Measurements from ENCODE around the gene ALPI. TPM values are rescaled to one million over a fixed set of nuclear protein-coding genes. Genes with fewer than 3 reads are reported as not detected.

The ALPI gene
- total and polyA plus RNA-seq, 12 donors, result not detected

- no peaks in the 10 kb centered on the region for H3K9me3 ChIP-seq (replicated peaks in 1 of 3)
- no peak for TF ChIP-seq CTCF (IDR thresholded peaks at IDR 0.05)
Observed at GRCh38 chr2:232478571-232479340, 22.8 kb downstream of the ALPI start.

GRCh38 chr2:232479341-232480200 is 23.6 kb downstream of the ALPI start:
- H3K9me3 ChIP-seq (replicated peaks in 1 of 3), result no peaks in the 10 kb centered on the region
- no peak overlapping the region for H3K27ac ChIP-seq
- peaks cover 11% of the 10 kb centered on the region for H3K27me3 ChIP-seq
- TF ChIP-seq POLR2A (IDR thresholded peaks at IDR 0.05), result no peak
- TF ChIP-seq CTCF (IDR thresholded peaks at IDR 0.05), result peak in 1 of 6 experiments; percentile 5
- no peaks in the 10 kb centered on the region for H3K4me1 ChIP-seq (replicated peaks in 1 of 2)
- no peak overlapping the region for H3K4me3 ChIP-seq
- no peaks in the 10 kb centered on the region for H3K36me3 ChIP-seq (replicated peaks in 1 of 2)
- DNase-seq, result peak in 1 of 7 donors; percentile 29
- intact Hi-C loops (cut with DNase I), result no loop called here
- 67 to 78% (median 71%) methylated on average over 14 to 21 of the region's 21 CpGs for whole genome bisulfite sequencing, 4 donors

More at GRCh38 chr2:232478571-232479340, 22.8 kb downstream of the ALPI start:
- intact Hi-C loops (cut with DNase I), result no loop called here
- Histone ChIP-seq H3K36me3 (replicated peaks in 1 of 2) (no peaks in the 10 kb centered on the region), H3K27me3 (peaks cover 3% of the 10 kb centered on the region), H3K27ac (no peak overlapping the region), H3K4me3 (no peak overlapping the region), H3K4me1 (replicated peaks in 1 of 2) (no peaks in the 10 kb centered on the region)
- peak in 1 of 7 donors; percentile 7 for DNase-seq
- WGBS, 4 donors, result 79 to 85% (median 79%) methylated on average over 8 to 19 of the region's 19 CpGs

- intact Hi-C loops (cut with DNase I), result no loop called here
- 85 to 88% (median 86%) methylated on average over 3 to 26 of the region's 26 CpGs for WGBS, 4 donors
- TF ChIP-seq CTCF (IDR thresholded peaks at IDR 0.05) (no peak), POLR2A (IDR thresholded peaks at IDR 0.05) (no peak)
- DNase-seq, result peak in 1 of 7 donors; percentile 14
- H3K36me3 ChIP-seq (replicated peaks in 1 of 2), result no peaks in the 10 kb centered on the region
- no peak overlapping the region for H3K27ac ChIP-seq
- no peak overlapping the region for H3K4me3 ChIP-seq
- H3K4me1 ChIP-seq (replicated peaks in 1 of 2), result no peaks in the 10 kb centered on the region
- H3K27me3 ChIP-seq, result peaks cover 20% of the 10 kb centered on the region
- no peaks in the 10 kb centered on the region for H3K9me3 ChIP-seq (replicated peaks in 1 of 3)
Observed at GRCh38 chr2:232480201-232481190, 24.5 kb downstream of the ALPI start.
